GM23338 (cell line): ENCODE results near the gene GLOD5. TPM values are rescaled to one million over a fixed set of nuclear protein-coding genes. Genes with fewer than 3 reads are reported as not detected.

ENCODE experiments used
- ATAC-seq: fragments of 200-7000 bp; cut with Tn5 transposase; 3 replicates; pipeline ENCODE4 v1.9.1; 2020
- DNase-seq: peaks from one replicate; pipeline ENCODE4 v3.0.0-alpha.2; 2015; ENCODE audit warnings: low spot score
- H2AFZ ChIP-seq: fragments of 200-600 bp; sonication (generic); 2 replicates; pipeline ENCODE4 v1.8.0; 2016; ENCODE audit warnings: antibody characterized with exemption, mild to moderate bottlenecking, moderate library complexity
- H3F3A ChIP-seq: fragments of 200-600 bp; sonication (generic); replicated peaks from 2 replicates; pipeline ENCODE4 v1.8.0; 2017; ENCODE audit warnings: antibody characterized with exemption, mixed run types, low read depth
- H3K27ac ChIP-seq: fragments of 200-600 bp; sonication (generic); 2 replicates; pipeline ENCODE4 v1.6.1; 2016; ENCODE audit warnings: low read depth
- H3K27me3 ChIP-seq: fragments of 200-600 bp; sonication (generic); 2 replicates; pipeline ENCODE4 v1.8.0; 2016; ENCODE audit warnings: mild to moderate bottlenecking, mixed run types, moderate library complexity; ENCODE audit not compliant: insufficient read depth
- H3K36me3 ChIP-seq: fragments of 200-600 bp; sonication (generic); 2 replicates; pipeline ENCODE4 v1.8.0; 2016; ENCODE audit warnings: mild to moderate bottlenecking; ENCODE audit not compliant: insufficient read depth
- H3K4me1 ChIP-seq: fragments of 200-600 bp; sonication (generic); 2 replicates; pipeline ENCODE4 v1.8.0; 2016; ENCODE audit warnings: mild to moderate bottlenecking, moderate library complexity; ENCODE audit not compliant: insufficient read depth
- H3K4me2 ChIP-seq: fragments of 200-600 bp; sonication (generic); 2 replicates; pipeline ENCODE4 v1.7.1; 2017; ENCODE audit warnings: mixed run types
- H3K4me3 ChIP-seq: fragments of 200-600 bp; sonication (generic); 2 replicates; pipeline ENCODE4 v1.6.1; 2016; ENCODE audit warnings: mixed run types
- H3K79me2 ChIP-seq: fragments of 200-600 bp; sonication (generic); replicated peaks from 2 replicates; pipeline ENCODE4 v1.8.0; 2017; ENCODE audit warnings: mild to moderate bottlenecking; ENCODE audit not compliant: insufficient read depth
- H3K9me2 ChIP-seq: fragments of 200-600 bp; sonication (generic); 2 replicates; pipeline ENCODE4 v1.8.0; 2017; ENCODE audit not compliant: insufficient read depth
- H4K20me1 ChIP-seq: fragments of 200-600 bp; sonication (generic); replicated peaks from 2 replicates; pipeline ENCODE4 v1.8.0; 2017; ENCODE audit warnings: mild to moderate bottlenecking; ENCODE audit not compliant: insufficient read depth
- H3K27ac Mint-ChIP-seq: 2 replicates; pipeline ENCODE4 v1.8.0; 2020; ENCODE audit warnings: inconsistent platforms, mild to moderate bottlenecking, moderate library complexity, mixed read lengths
- H3K27me3 Mint-ChIP-seq: 3 replicates; pipeline ENCODE4 v1.8.0; 2022; ENCODE audit warnings: low read depth, mild to moderate bottlenecking, moderate library complexity, mixed read lengths, inconsistent platforms; ENCODE audit not compliant: insufficient read depth, poor library complexity
- H3K36me3 Mint-ChIP-seq: 3 replicates; pipeline ENCODE4 v1.8.0; 2021; ENCODE audit warnings: low read depth, mild to moderate bottlenecking, inconsistent platforms, moderate library complexity, mixed read lengths
- H3K4me1 Mint-ChIP-seq: 3 replicates; pipeline ENCODE4 v1.8.0; 2020; ENCODE audit warnings: mild to moderate bottlenecking, inconsistent platforms, mixed read lengths
- H3K4me3 Mint-ChIP-seq: 3 replicates; pipeline ENCODE4 v1.8.0; 2021; ENCODE audit warnings: moderate library complexity, mild to moderate bottlenecking, inconsistent platforms, mixed read lengths
- H3K9me3 Mint-ChIP-seq: 3 replicates; pipeline ENCODE4 v1.8.0; 2020; ENCODE audit warnings: moderate library complexity, mild to moderate bottlenecking, inconsistent platforms, mixed read lengths
- CREB1 ChIP-seq: fragments of 250-450 bp; sonication (Bioruptor Pico); IDR thresholded peaks from 2 replicates; pipeline ENCODE4 v1.5.0; 2020; ENCODE audit warnings: low read depth, mild to moderate bottlenecking, moderate library complexity
- ETS1 ChIP-seq: IDR thresholded peaks from 2 replicates; pipeline ENCODE4 v1.6.1; 2016; ENCODE audit warnings: antibody characterized with exemption
- EZH2phosphoT487 ChIP-seq: fragments of 200-600 bp; sonication (generic); IDR thresholded peaks from one replicate; pipeline ENCODE4 v1.8.1; 2018; ENCODE audit warnings: antibody characterized with exemption; ENCODE audit not compliant: unreplicated experiment
- JUNB ChIP-seq: IDR thresholded peaks from one replicate; pipeline ENCODE4 v1.6.1; 2016; ENCODE audit warnings: antibody characterized with exemption; ENCODE audit not compliant: unreplicated experiment
- NANOG ChIP-seq: IDR thresholded peaks from 2 replicates; pipeline ENCODE4 v1.6.1; 2016; ENCODE audit warnings: antibody characterized with exemption, borderline replicate concordance
- POLR2AphosphoS5 ChIP-seq: IDR thresholded peaks from 2 replicates; pipeline ENCODE4 v1.6.1; 2016; ENCODE audit warnings: antibody characterized with exemption, low read depth
- STAT1 ChIP-seq: IDR thresholded peaks from one replicate; pipeline ENCODE4 v1.6.1; 2016; ENCODE audit warnings: antibody characterized with exemption; ENCODE audit not compliant: unreplicated experiment
- ZNF114 ChIP-seq: fragments of 250-450 bp; sonication (Bioruptor Pico); IDR thresholded peaks from 2 replicates; pipeline ENCODE4 v1.5.0; 2020; ENCODE audit warnings: mild to moderate bottlenecking, moderate library complexity
- polyA plus RNA-seq: library from polyadenylated mRNA; unstranded; fragments of >200 nt; fragmentation: Nextera tagmentation; extraction: Ambion mirVana; gene quantifications from 2 replicates; pipeline ENCODE4 v1.2.1, GENCODE V29; 2016
- total RNA-seq: library from RNA; depleted of rRNA; stranded (reverse); fragments of >200 nt; shearing (Covaris generic); gene quantifications from 2 replicates; pipeline ENCODE4 v1.2.3, GENCODE V29; 2014
- TF ChIP-seq, protein P1 (sequence below): IDR thresholded peaks from one replicate; pipeline ENCODE4 v1.6.1; 2018; ENCODE audit warnings: antibody characterized with exemption; ENCODE audit not compliant: unreplicated experiment
- TF ChIP-seq, protein P2 (sequence below), 2 experiments: fragments of 200-600 bp in 1 of 2; sonication (generic) in 1 of 2; conservative IDR thresholded peaks; 2 replicates each; pipeline versions ENCODE4 v1.5.1 to v1.6.1; 2016 to 2017; ENCODE audit warnings: antibody characterized with exemption in 2 of 2, low read depth in 2 of 2, mild to moderate bottlenecking in 2 of 2, moderate library complexity in 1 of 2

GLOD5 gene
- total and polyA plus RNA-seq, 2 experiments from 2014 or later: not detected

DNA sequence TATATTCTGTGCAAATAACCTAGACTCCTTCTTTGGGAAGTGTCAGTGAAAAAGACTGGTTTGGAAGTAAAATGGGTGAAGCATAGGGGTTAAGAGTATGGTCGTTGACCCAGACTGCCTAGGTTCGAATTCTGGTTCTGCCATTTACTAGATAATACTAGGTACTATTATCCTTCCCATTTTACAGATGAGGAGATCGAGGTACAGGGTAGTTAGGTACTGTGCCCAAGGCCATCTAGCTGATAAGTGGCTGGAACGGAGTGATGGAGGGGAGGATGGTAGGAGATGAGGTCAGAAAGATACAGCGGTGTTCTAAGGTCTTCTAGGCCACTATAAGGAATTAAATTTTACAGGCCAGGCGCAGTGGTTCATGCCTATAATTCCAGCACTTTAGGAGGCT is 11.1 kb downstream of the GLOD5 start:
- H3K9me3 Mint-ChIP-seq: 0 out of 3 replicates have a peak, but pooled peaks cover 3% of the 10 kb centered on the region
- Histone ChIP-seq H3K4me2 (no peak overlapping the region), H3K4me1 (no peaks in the 10 kb centered on the region), H4K20me1 (no peaks in the 10 kb centered on the region), H3F3A (no peaks in the 10 kb centered on the region), H3K4me3 (no peak overlapping the region), H3K27ac (no peak overlapping the region), H3K9me2 (no peaks in the 10 kb centered on the region), H3K79me2 (no peaks in the 10 kb centered on the region), H3K27me3 (no peaks in the 10 kb centered on the region), H2AFZ (no peak overlapping the region), H3K36me3 (no peaks in the 10 kb centered on the region)
- H3K36me3 Mint-ChIP-seq: no peaks in the 10 kb centered on the region
- peaks cover 7% of the 10 kb centered on the region for H3K27me3 Mint-ChIP-seq
- no peak for TF ChIP-seq ETS1
- TF ChIP-seq JUNB: no peak
- TF ChIP-seq ZNF114 (CRISPR knock-in tag): no peak
- no peak for TF ChIP-seq POLR2AphosphoS5
- TF ChIP-seq, protein P1, sequence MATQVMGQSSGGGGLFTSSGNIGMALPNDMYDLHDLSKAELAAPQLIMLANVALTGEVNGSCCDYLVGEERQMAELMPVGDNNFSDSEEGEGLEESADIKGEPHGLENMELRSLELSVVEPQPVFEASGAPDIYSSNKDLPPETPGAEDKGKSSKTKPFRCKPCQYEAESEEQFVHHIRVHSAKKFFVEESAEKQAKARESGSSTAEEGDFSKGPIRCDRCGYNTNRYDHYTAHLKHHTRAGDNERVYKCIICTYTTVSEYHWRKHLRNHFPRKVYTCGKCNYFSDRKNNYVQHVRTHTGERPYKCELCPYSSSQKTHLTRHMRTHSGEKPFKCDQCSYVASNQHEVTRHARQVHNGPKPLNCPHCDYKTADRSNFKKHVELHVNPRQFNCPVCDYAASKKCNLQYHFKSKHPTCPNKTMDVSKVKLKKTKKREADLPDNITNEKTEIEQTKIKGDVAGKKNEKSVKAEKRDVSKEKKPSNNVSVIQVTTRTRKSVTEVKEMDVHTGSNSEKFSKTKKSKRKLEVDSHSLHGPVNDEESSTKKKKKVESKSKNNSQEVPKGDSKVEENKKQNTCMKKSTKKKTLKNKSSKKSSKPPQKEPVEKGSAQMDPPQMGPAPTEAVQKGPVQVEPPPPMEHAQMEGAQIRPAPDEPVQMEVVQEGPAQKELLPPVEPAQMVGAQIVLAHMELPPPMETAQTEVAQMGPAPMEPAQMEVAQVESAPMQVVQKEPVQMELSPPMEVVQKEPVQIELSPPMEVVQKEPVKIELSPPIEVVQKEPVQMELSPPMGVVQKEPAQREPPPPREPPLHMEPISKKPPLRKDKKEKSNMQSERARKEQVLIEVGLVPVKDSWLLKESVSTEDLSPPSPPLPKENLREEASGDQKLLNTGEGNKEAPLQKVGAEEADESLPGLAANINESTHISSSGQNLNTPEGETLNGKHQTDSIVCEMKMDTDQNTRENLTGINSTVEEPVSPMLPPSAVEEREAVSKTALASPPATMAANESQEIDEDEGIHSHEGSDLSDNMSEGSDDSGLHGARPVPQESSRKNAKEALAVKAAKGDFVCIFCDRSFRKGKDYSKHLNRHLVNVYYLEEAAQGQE: no peak
- TF ChIP-seq STAT1: no peak
- DNase-seq (no peak), ATAC-seq (no peak)
- no peak overlapping the region for H3K4me3 Mint-ChIP-seq
- no peak overlapping the region for H3K27ac Mint-ChIP-seq
- H3K4me1 Mint-ChIP-seq: peaks cover 12% of the 10 kb centered on the region

DNA sequence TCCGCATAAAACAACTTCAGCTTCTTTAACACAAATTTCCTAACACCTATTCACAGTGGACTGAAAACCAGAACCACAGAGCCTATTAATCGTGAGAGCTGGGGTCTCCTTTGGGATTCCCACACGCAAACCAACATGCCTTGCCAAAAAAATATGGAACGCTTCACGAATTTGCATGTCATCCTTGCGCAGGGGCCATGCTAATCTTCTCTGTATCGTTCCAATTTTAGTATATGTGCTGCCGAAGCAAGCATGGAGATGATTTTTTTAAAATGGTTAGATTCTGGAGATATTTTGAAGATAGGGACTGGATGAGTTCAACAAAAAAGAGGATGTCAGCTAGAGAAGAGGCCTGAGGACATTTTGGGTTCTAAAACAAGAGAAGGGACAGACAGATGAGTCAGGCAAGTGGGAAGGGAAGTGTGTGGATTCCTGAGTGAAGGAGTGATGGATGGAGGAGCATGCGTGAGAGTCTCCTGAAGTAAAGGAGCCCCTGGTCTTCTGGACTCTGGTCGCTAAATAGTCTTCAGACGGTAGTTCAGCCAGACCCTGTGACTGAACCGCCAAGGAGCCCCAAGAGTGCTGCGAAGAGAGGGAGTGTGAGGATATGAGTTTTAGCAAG is 15.4 kb downstream of the GLOD5 start:
- Mint-ChIP-seq H3K36me3 (no peaks in the 10 kb centered on the region), H3K27me3 (peaks cover 7% of the 10 kb centered on the region)
- no peak for DNase-seq
- TF ChIP-seq ZNF114 (CRISPR knock-in tag) (no peak), CREB1 (CRISPR knock-in tag) (no peak), STAT1 (no peak), EZH2phosphoT487 (no peak), JUNB (no peak), ETS1 (no peak), NANOG (no peak)
- TF ChIP-seq, protein P2, sequence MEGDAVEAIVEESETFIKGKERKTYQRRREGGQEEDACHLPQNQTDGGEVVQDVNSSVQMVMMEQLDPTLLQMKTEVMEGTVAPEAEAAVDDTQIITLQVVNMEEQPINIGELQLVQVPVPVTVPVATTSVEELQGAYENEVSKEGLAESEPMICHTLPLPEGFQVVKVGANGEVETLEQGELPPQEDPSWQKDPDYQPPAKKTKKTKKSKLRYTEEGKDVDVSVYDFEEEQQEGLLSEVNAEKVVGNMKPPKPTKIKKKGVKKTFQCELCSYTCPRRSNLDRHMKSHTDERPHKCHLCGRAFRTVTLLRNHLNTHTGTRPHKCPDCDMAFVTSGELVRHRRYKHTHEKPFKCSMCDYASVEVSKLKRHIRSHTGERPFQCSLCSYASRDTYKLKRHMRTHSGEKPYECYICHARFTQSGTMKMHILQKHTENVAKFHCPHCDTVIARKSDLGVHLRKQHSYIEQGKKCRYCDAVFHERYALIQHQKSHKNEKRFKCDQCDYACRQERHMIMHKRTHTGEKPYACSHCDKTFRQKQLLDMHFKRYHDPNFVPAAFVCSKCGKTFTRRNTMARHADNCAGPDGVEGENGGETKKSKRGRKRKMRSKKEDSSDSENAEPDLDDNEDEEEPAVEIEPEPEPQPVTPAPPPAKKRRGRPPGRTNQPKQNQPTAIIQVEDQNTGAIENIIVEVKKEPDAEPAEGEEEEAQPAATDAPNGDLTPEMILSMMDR (conservative IDR thresholded peaks at IDR 0.05; ENCODE audit: low read depth in 2 of 2): no peak
- TF ChIP-seq, protein P1: no peak

More for the DNA sequence above, 15.4 kb downstream of the GLOD5 start:
- Mint-ChIP-seq H3K27ac (no peak overlapping the region), H3K4me3 (no peak overlapping the region), H3K9me3 (0 out of 3 replicates have a peak, but pooled peaks cover 3% of the 10 kb centered on the region), H3K4me1 (peaks cover 13% of the 10 kb centered on the region)
- Histone ChIP-seq H2AFZ (no peak overlapping the region), H3K4me3 (no peak overlapping the region), H3K27me3 (no peaks in the 10 kb centered on the region), H3K4me1 (no peaks in the 10 kb centered on the region), H3F3A (no peaks in the 10 kb centered on the region), H3K27ac (no peak overlapping the region), H3K36me3 (no peaks in the 10 kb centered on the region), H3K4me2 (no peak overlapping the region), H3K9me2 (no peaks in the 10 kb centered on the region), H3K79me2 (no peaks in the 10 kb centered on the region), H4K20me1 (no peaks in the 10 kb centered on the region)
- ATAC-seq: no peak
